Transverse colon (tissue), 4 donors: ENCODE results near the gene EIF2S2.

Experiments
- CTCF ChIP-seq, 5 experiments: fragments of 200-600 bp in 3 of 5; fragments of 450-650 bp in 2 of 5; sonication (generic) in 3 of 5; IDR thresholded peaks; 1 replicate in 2 of 5; 2 replicates in 3 of 5; pipeline ENCODE4 v1.5.1; 2016 to 2017; ENCODE audit warnings: antibody characterized with exemption in 5 of 5, inconsistent platforms in 3 of 5, mild to moderate bottlenecking in 2 of 5, moderate library complexity in 1 of 5
- POLR2A ChIP-seq: fragments of 450-650 bp; IDR thresholded peaks from one replicate; pipeline ENCODE4 v1.6.1; 2016; ENCODE audit warnings: antibody characterized with exemption, mild to moderate bottlenecking, moderate library complexity
- POLR2AphosphoS5 ChIP-seq, 3 donors: sonication (generic); formaldehyde crosslinking; IDR thresholded peaks; one replicate each; pipeline ENCODE4 v1.6.1; 2016; ENCODE audit warnings: antibody characterized with exemption in 3 of 3

GRCh38 chr20:34049389-34049788, 62.7 kb downstream of the EIF2S2 start:
- TF ChIP-seq CTCF (IDR thresholded peaks at IDR 0.05) (no peak), POLR2A (no peak), POLR2AphosphoS5 (IDR thresholded peaks at IDR 0.05) (no peak)
